ENCODE results near the gene ARHGEF28.

DNA sequence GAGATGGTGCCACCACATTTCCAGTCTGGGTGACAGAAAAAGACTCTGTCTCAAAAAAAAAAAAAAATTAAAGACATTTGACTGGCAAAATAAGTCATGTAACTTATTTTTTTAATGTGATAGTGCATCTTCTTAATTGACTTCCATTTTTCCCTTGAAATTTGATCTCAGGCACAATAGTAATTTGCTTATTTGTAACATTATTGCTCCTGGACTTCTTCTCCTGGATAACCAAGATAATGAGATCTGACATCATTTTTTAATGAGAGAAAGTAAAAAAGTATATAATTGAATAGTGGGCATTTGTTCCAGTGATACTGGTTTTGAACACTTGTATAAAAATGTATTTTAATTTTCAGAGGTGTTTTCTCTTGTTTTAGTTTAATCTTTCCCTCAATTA is 3.5 kb downstream of the ARHGEF28 start:
- TF ChIP-seq POLR2AphosphoS5 (IDR thresholded peaks at IDR 0.05; ENCODE audit: low read depth, low read length) (no peak), SIN3A (IDR thresholded peaks at IDR 0.05; ENCODE audit: low read depth) (no peak), YY1 (IDR thresholded peaks at IDR 0.05; ENCODE audit: extremely low read depth, insufficient replicate concordance, low read depth, low read length) (no peak), RAD21 (IDR thresholded peaks at IDR 0.05; ENCODE audit: low read depth) (no peak), JUND (IDR thresholded peaks at IDR 0.05) (no peak), ZNF274 (IDR thresholded peaks at IDR 0.05; ENCODE audit: low read depth, low read length) (no peak), POLR2A (IDR thresholded peaks at IDR 0.05; ENCODE audit: borderline replicate concordance, extremely low read depth, insufficient read depth, insufficient read length) (no peak), EZH2phosphoT487 (IDR thresholded peaks at IDR 0.05; ENCODE audit: borderline replicate concordance) (no peak), EGR1 (IDR thresholded peaks at IDR 0.05; ENCODE audit: low read depth) (no peak)
- TF ChIP-seq, protein P1, sequence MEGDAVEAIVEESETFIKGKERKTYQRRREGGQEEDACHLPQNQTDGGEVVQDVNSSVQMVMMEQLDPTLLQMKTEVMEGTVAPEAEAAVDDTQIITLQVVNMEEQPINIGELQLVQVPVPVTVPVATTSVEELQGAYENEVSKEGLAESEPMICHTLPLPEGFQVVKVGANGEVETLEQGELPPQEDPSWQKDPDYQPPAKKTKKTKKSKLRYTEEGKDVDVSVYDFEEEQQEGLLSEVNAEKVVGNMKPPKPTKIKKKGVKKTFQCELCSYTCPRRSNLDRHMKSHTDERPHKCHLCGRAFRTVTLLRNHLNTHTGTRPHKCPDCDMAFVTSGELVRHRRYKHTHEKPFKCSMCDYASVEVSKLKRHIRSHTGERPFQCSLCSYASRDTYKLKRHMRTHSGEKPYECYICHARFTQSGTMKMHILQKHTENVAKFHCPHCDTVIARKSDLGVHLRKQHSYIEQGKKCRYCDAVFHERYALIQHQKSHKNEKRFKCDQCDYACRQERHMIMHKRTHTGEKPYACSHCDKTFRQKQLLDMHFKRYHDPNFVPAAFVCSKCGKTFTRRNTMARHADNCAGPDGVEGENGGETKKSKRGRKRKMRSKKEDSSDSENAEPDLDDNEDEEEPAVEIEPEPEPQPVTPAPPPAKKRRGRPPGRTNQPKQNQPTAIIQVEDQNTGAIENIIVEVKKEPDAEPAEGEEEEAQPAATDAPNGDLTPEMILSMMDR (IDR thresholded peaks at IDR 0.05 in 2 of 3, conservative IDR thresholded peaks at IDR 0.05 in 1 of 3; ENCODE audit: borderline replicate concordance in 1 of 3, insufficient read depth in 1 of 3, low read depth in 2 of 3, low read length in 2 of 3): no peak
- TF ChIP-seq, protein P2, sequence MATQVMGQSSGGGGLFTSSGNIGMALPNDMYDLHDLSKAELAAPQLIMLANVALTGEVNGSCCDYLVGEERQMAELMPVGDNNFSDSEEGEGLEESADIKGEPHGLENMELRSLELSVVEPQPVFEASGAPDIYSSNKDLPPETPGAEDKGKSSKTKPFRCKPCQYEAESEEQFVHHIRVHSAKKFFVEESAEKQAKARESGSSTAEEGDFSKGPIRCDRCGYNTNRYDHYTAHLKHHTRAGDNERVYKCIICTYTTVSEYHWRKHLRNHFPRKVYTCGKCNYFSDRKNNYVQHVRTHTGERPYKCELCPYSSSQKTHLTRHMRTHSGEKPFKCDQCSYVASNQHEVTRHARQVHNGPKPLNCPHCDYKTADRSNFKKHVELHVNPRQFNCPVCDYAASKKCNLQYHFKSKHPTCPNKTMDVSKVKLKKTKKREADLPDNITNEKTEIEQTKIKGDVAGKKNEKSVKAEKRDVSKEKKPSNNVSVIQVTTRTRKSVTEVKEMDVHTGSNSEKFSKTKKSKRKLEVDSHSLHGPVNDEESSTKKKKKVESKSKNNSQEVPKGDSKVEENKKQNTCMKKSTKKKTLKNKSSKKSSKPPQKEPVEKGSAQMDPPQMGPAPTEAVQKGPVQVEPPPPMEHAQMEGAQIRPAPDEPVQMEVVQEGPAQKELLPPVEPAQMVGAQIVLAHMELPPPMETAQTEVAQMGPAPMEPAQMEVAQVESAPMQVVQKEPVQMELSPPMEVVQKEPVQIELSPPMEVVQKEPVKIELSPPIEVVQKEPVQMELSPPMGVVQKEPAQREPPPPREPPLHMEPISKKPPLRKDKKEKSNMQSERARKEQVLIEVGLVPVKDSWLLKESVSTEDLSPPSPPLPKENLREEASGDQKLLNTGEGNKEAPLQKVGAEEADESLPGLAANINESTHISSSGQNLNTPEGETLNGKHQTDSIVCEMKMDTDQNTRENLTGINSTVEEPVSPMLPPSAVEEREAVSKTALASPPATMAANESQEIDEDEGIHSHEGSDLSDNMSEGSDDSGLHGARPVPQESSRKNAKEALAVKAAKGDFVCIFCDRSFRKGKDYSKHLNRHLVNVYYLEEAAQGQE (IDR thresholded peaks at IDR 0.05; ENCODE audit: low read depth): no peak
- TF ChIP-seq, protein P3, sequence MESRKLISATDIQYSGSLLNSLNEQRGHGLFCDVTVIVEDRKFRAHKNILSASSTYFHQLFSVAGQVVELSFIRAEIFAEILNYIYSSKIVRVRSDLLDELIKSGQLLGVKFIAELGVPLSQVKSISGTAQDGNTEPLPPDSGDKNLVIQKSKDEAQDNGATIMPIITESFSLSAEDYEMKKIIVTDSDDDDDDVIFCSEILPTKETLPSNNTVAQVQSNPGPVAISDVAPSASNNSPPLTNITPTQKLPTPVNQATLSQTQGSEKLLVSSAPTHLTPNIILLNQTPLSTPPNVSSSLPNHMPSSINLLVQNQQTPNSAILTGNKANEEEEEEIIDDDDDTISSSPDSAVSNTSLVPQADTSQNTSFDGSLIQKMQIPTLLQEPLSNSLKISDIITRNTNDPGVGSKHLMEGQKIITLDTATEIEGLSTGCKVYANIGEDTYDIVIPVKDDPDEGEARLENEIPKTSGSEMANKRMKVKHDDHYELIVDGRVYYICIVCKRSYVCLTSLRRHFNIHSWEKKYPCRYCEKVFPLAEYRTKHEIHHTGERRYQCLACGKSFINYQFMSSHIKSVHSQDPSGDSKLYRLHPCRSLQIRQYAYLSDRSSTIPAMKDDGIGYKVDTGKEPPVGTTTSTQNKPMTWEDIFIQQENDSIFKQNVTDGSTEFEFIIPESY (IDR thresholded peaks at IDR 0.05; ENCODE audit: extremely low read depth, insufficient replicate concordance, low read length): no peak
